Gastrocnemius medialis (tissue), 4 donors: ENCODE data around the gene BOD1L2.

Experiments used
- POLR2A ChIP-seq, 2 donors: fragments of 450-650 bp; IDR thresholded peaks; one replicate each; pipeline ENCODE4 v1.6.1; 2017; ENCODE audit warnings: antibody characterized with exemption in 2 of 2, mild to moderate bottlenecking in 2 of 2, moderate library complexity in 2 of 2
- TF ChIP-seq, protein P1 (sequence below), 5 experiments: fragments of 450-650 bp in 3 of 5; fragments of 200-600 bp in 2 of 5; sonication (generic) in 2 of 5; IDR thresholded peaks in 4 of 5; conservative IDR thresholded peaks in 1 of 5; 1 replicate in 4 of 5; 2 replicates in 1 of 5; pipeline ENCODE4 v1.5.1; 2016 to 2019; ENCODE audit warnings: antibody characterized with exemption in 5 of 5, mild to moderate bottlenecking in 3 of 5, moderate library complexity in 3 of 5

DNA sequence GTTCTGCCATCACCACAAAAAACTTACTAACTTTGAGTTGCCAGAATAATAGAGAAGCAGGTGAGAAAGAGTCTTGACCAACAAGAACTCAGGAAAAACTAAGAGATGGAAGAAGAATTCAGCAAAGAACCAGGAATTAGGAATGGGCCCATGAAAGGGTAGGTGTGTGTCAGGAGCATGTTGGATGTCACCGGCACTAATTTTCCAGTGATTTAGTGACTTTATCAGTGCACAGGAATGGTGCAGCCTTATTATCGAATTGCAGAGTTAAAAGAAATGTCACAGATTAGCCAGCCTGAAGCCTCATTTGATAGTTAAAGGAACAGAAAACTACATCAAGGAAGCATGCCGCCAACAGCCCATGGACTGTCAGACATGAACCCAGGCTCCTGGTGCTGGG is 9.0 kb upstream of the BOD1L2 start:
- TF ChIP-seq, protein P1, sequence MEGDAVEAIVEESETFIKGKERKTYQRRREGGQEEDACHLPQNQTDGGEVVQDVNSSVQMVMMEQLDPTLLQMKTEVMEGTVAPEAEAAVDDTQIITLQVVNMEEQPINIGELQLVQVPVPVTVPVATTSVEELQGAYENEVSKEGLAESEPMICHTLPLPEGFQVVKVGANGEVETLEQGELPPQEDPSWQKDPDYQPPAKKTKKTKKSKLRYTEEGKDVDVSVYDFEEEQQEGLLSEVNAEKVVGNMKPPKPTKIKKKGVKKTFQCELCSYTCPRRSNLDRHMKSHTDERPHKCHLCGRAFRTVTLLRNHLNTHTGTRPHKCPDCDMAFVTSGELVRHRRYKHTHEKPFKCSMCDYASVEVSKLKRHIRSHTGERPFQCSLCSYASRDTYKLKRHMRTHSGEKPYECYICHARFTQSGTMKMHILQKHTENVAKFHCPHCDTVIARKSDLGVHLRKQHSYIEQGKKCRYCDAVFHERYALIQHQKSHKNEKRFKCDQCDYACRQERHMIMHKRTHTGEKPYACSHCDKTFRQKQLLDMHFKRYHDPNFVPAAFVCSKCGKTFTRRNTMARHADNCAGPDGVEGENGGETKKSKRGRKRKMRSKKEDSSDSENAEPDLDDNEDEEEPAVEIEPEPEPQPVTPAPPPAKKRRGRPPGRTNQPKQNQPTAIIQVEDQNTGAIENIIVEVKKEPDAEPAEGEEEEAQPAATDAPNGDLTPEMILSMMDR (IDR thresholded peaks at IDR 0.05 in 4 of 5, conservative IDR thresholded peaks at IDR 0.05 in 1 of 5) = no peak
- no peak for TF ChIP-seq POLR2A (IDR thresholded peaks at IDR 0.05)
